Mammary epithelial cell (primary cell): ENCODE data around the gene DPF3.

ENCODE experiments used
- CTCF ChIP-seq, 2 donors: IDR thresholded peaks in 1 of 2; conservative IDR thresholded peaks in 1 of 2; 2 replicates each; pipeline ENCODE4 v1.5.1; 2011 to 2012; ENCODE audit warnings: inconsistent platforms in 2 of 2, low read length in 2 of 2, mild to moderate bottlenecking in 2 of 2, control low read depth in 1 of 2, low read depth in 1 of 2; ENCODE audit not compliant: insufficient read depth in 1 of 2; ENCODE audit errors: extremely low read depth in 1 of 2
- EZH2 ChIP-seq: IDR thresholded peaks from 2 replicates; pipeline ENCODE4 v1.6.1; 2012; ENCODE audit warnings: low read length, inconsistent platforms, borderline replicate concordance

DNA sequence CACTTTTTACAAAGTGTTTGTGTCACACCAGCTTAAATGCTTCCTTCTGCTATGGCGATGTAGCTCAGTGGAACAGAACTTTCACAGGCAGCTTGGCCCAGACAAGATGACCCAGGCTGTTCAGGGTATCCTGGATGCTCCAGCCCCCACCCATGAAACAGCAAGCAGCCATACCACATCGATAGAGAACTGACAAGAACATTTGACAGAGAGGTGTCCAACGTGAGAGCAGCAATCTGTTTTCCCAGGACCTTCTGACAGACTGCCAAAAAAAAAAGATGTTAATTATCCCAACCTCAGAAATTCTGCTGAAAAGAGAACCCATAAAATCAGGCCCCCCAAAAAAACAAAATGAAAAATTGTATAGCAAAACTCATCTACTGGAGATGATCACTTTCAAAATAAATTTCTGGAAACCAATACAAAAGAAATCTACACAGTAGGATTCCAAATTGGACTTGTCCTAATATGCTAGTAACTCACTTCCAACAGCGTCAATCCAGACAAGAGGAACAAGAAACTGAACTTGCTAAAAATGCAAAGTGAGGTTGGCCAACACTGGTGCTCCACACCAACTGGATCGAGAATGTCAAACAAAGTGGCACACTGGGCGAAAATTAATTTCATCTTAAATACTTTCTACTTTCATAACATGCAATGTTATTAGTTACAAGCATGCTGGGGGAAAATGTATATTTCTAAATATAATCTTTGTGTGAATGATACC is 118.8 kb downstream of the DPF3 start:
- TF ChIP-seq CTCF (conservative IDR thresholded peaks at IDR 0.05 in 1 of 2, IDR thresholded peaks at IDR 0.05 in 1 of 2; ENCODE audit: extremely low read depth in 1 of 2, insufficient read depth in 1 of 2, low read depth in 1 of 2, low read length in 2 of 2) (no peak), EZH2 (no peak)
